IMR-90 (cell line): ENCODE data around the gene IFI27L1. TPM values are rescaled to one million over a fixed set of nuclear protein-coding genes. Genes with fewer than 3 reads are reported as not detected.

Experiments
- ATAC-seq: fragments of 200-7000 bp; cut with Tn5 transposase; 2 replicates; pipeline ENCODE4 v1.9.1; 2020; ENCODE audit warnings: low read depth, mild to moderate bottlenecking, moderate library complexity
- BruUV-seq: library from RNA; stranded (reverse); fragments of 400-500 nt; replicated peaks from 2 replicates; lab custom pipeline; 2021; lab: Mats Ljungman, UMichigan
- CTCF ChIA-PET: fragments of 300-600 bp; formaldehyde crosslinking; extraction: SDS; loops from one replicate; lab custom pipeline; 2021; ENCODE audit warnings: antibody characterized with exemption; lab: Yijun Ruan, JAX
- POLR2A ChIA-PET: fragments of 300-600 bp; sonication (Branson Sonifier 250); formaldehyde crosslinking; loops from one replicate; lab custom pipeline; 2022; ENCODE audit warnings: antibody characterized with exemption; ENCODE audit not compliant: unreplicated experiment; lab: Charles Lee
- DNase-seq: peaks from one replicate; pipeline ENCODE4 v3.0.0; 2013
- H2AFZ ChIP-seq: replicated peaks from 2 replicates; pipeline ENCODE3; 2013; ENCODE audit warnings: low read length, mild to moderate bottlenecking; ENCODE audit not compliant: poor library complexity
- H2AK5ac ChIP-seq: 2 replicates; pipeline ENCODE4 v1.6.1; 2013; ENCODE audit warnings: low read depth, low read length, inconsistent platforms
- H2AK9ac ChIP-seq: replicated peaks from 2 replicates; pipeline ENCODE3; 2013; ENCODE audit warnings: mild to moderate bottlenecking, low read depth, low read length, moderate library complexity; ENCODE audit not compliant: poor library complexity
- H2BK120ac ChIP-seq: 2 replicates; pipeline ENCODE4 v1.6.1; 2013; ENCODE audit warnings: low read depth, low read length, inconsistent platforms
- H2BK15ac ChIP-seq: 3 replicates; pipeline ENCODE4 v1.6.1; 2013; ENCODE audit warnings: low read depth, low read length, inconsistent platforms
- H2BK20ac ChIP-seq: 2 replicates; pipeline ENCODE4 v1.6.1; 2013; ENCODE audit warnings: low read depth, mild to moderate bottlenecking, inconsistent platforms, low read length, moderate library complexity
- H2BK5ac ChIP-seq: 2 replicates; pipeline ENCODE4 v1.6.1; 2013; ENCODE audit warnings: mild to moderate bottlenecking, low read depth, low read length, inconsistent platforms; ENCODE audit not compliant: poor library complexity, severe bottlenecking
- H3K14ac ChIP-seq: replicated peaks from 2 replicates; pipeline ENCODE4 v1.6.1; 2013; ENCODE audit warnings: low read depth, low read length, inconsistent platforms
- H3K18ac ChIP-seq: 2 replicates; pipeline ENCODE4 v1.6.1; 2013; ENCODE audit warnings: low read depth, low read length, control low read depth
- H3K23ac ChIP-seq: 2 replicates; pipeline ENCODE4 v1.6.1; 2013; ENCODE audit warnings: low read depth, low read length, inconsistent platforms
- H3K27ac ChIP-seq: 2 replicates; pipeline ENCODE4 v1.5.1; 2013; ENCODE audit warnings: mild to moderate bottlenecking, control low read depth, low read length; ENCODE audit not compliant: insufficient read depth
- H3K27me3 ChIP-seq: 2 replicates; pipeline ENCODE4 v1.6.1; 2013; ENCODE audit warnings: low read length; ENCODE audit not compliant: control insufficient read depth, insufficient read depth
- H3K36me3 ChIP-seq: 2 replicates; pipeline ENCODE4 v1.6.1; 2013; ENCODE audit warnings: low read length, mixed read lengths; ENCODE audit not compliant: control insufficient read depth, insufficient read depth
- H3K4ac ChIP-seq: 2 replicates; pipeline ENCODE4 v1.6.1; 2013; ENCODE audit warnings: low read depth, low read length, inconsistent platforms
- H3K4me1 ChIP-seq: 2 replicates; pipeline ENCODE4 v1.6.1; 2013; ENCODE audit warnings: low read length, mixed read lengths; ENCODE audit not compliant: control insufficient read depth, insufficient read depth
- H3K4me2 ChIP-seq: 2 replicates; pipeline ENCODE4 v1.6.1; 2013; ENCODE audit warnings: low read depth, mild to moderate bottlenecking, control low read depth, low read length, moderate library complexity
- H3K4me3 ChIP-seq: 2 replicates; pipeline ENCODE4 v1.5.1; 2013; ENCODE audit warnings: low read depth, mild to moderate bottlenecking, control low read depth, low read length, moderate library complexity; ENCODE audit not compliant: insufficient read depth
- H3K56ac ChIP-seq: 2 replicates; pipeline ENCODE4 v1.6.1; 2013; ENCODE audit warnings: low read length, inconsistent platforms; ENCODE audit not compliant: insufficient read depth; ENCODE audit errors: extremely low read depth
- H3K79me1 ChIP-seq, 2 experiments: 2 replicates each; pipeline ENCODE4 v1.6.1; 2013; ENCODE audit warnings: low read length in 2 of 2, inconsistent platforms in 1 of 2, low read depth in 1 of 2
- H3K9ac ChIP-seq: 2 replicates; pipeline ENCODE4 v1.6.1; 2013; ENCODE audit warnings: low read depth, low read length, control low read depth
- H3K9me1 ChIP-seq: 2 replicates; pipeline ENCODE4 v1.6.1; 2013; ENCODE audit warnings: low read length, inconsistent platforms; ENCODE audit not compliant: insufficient read depth
- H3K9me3 ChIP-seq: 2 replicates; pipeline ENCODE4 v1.6.1; 2013; ENCODE audit warnings: low read length; ENCODE audit not compliant: control insufficient read depth, insufficient read depth
- H4K20me1 ChIP-seq: 2 replicates; pipeline ENCODE4 v1.6.1; 2013; ENCODE audit warnings: low read length, inconsistent platforms; ENCODE audit not compliant: insufficient read depth
- H4K5ac ChIP-seq: 2 replicates; pipeline ENCODE4 v1.6.1; 2013; ENCODE audit warnings: mild to moderate bottlenecking, low read depth, low read length, control low read depth
- H4K8ac ChIP-seq, 2 experiments: 2 replicates each; pipeline ENCODE4 v1.6.1; 2013; ENCODE audit warnings: low read depth in 2 of 2, low read length in 2 of 2, control low read depth in 1 of 2, inconsistent platforms in 1 of 2
- H4K91ac ChIP-seq: 2 replicates; pipeline ENCODE4 v1.6.1; 2013; ENCODE audit warnings: low read depth, low read length, inconsistent platforms; ENCODE audit not compliant: insufficient read depth
- CEBPB ChIP-seq: IDR thresholded peaks from 2 replicates; pipeline ENCODE4 v1.6.1; 2012; ENCODE audit warnings: low read depth, low read length, improper control_type of control experiment
- CHD1 ChIP-seq: IDR thresholded peaks from 2 replicates; pipeline ENCODE4 v1.6.1; 2012; ENCODE audit warnings: low read depth, low read length, improper control_type of control experiment
- FOS ChIP-seq: fragments of 150-350 bp; IDR thresholded peaks from 2 replicates; pipeline ENCODE4 v1.6.1; 2016; ENCODE audit warnings: low read depth, low read length
- MAFK ChIP-seq: IDR thresholded peaks from 2 replicates; pipeline ENCODE4 v1.6.1; 2012; ENCODE audit warnings: low read depth, low read length, improper control_type of control experiment
- POLR2A ChIP-seq: IDR thresholded peaks from 2 replicates; pipeline ENCODE4 v1.6.1; 2012; ENCODE audit warnings: mild to moderate bottlenecking, low read depth, low read length
- RCOR1 ChIP-seq: IDR thresholded peaks from 2 replicates; pipeline ENCODE4 v1.6.1; 2012; ENCODE audit warnings: mild to moderate bottlenecking, low read length, improper control_type of control experiment; ENCODE audit not compliant: insufficient replicate concordance
- RFX5 ChIP-seq: IDR thresholded peaks from 2 replicates; pipeline ENCODE4 v1.8.0; 2012; ENCODE audit warnings: low read depth, mild to moderate bottlenecking, low read length, moderate library complexity
- SMC3 ChIP-seq: fragments of 150-350 bp; IDR thresholded peaks from 2 replicates; pipeline ENCODE4 v1.6.1; 2016; ENCODE audit warnings: low read depth, mild to moderate bottlenecking, antibody characterized with exemption, low read length, moderate library complexity
- WGBS, 2 experiments: methylation state at CpG; one replicate each; pipeline versions ENCODE4 v1.1.5 to v1.1.7; 2013; ENCODE audit warnings: missing lambda C conversion rate in 2 of 2; ENCODE audit not compliant: insufficient read length in 1 of 2; ENCODE audit errors: extremely low coverage in 2 of 2; 5-methylcytosine and 5-hydroxymethylcytosine counted together
- dilution Hi-C: fragments of 300-500 bp; cut with HindIII; formaldehyde crosslinking; loops from one replicate; pipeline ENCODE4 v1.14.3; 2018; ENCODE audit warnings: low sequenced_read_pairs; ENCODE audit not compliant: unreplicated experiment
- in situ Hi-C: fragments of 300-500 bp; cut with MboI; formaldehyde crosslinking; loops from 3 replicates; pipeline ENCODE4 v1.14.3; 2019; ENCODE audit warnings: low sequenced_read_pairs, inconsistent platforms, mixed read lengths
- intact Hi-C: fragments of 100-400 bp; cut with micrococcal nuclease; formaldehyde crosslinking; loops from 2 replicates; pipeline ENCODE4 v1.10.0; 2022
- polyA plus RNA-seq, 3 experiments: library from polyadenylated mRNA; depleted of rRNA; stranded (reverse); fragments of >200 nt; gene quantifications; 2 replicates each; pipeline ENCODE4 v1.2.3, GENCODE V29; 2012; ENCODE audit warnings: low replicate concordance in 1 of 3
- total RNA-seq: library from RNA; depleted of rRNA; stranded (reverse); fragments of >200 nt; gene quantifications from 2 replicates; pipeline ENCODE4 v1.2.3, GENCODE V29; 2012

The IFI27L1 gene
- total and polyA plus RNA-seq, 2 of the 4 experiments (the other 2 are of a cell fraction) = 13.3 to 24.3 TPM

DNA sequence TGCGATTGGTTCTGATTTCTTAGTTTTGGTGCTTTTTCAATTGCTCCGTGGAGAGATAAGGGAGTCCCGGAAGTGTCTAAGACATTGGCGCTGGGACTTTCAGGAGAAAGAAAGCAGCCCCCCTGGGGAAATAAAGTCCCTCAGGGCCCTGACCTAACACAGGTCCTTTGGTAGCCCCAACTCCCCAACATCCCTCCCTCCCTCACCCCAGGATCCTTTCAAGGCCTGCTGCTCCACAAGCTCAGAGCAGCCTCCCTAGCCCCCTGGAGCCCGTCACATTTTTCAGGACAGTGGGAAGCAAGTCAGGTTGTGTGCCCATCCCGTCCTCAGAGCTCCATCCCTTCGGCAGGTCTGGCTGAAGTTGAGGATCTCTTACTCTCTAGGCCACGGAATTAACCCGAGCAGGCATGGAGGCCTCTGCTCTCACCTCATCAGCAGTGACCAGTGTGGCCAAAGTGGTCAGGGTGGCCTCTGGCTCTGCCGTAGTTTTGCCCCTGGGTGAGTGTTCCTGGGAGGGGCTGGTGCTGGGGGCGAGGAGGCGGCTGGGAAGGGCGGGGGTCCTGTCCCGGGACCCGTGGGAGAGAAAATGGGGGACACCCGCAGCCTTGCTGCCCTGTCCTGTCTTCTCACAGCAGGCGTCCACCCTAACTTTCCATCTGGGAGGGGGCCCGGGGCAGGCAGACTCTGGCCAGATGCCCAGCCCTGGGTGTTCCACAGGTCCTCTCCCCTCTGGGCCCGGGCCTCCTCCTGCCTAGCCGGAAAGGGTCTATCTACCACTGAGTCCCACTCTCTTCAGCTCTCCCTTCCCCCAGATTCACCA lies 30.4 kb downstream of the IFI27L1 start:
- Histone ChIP-seq H3K4ac (no peak overlapping the region), H2BK5ac (no peak overlapping the region), H2AK9ac (peak overlapping the region; percentile 76), H2AK5ac (peak overlapping the region; percentile 33; the same call in 1 of the 2 replicates), H3K14ac (no peak overlapping the region), H3K9ac (no peak overlapping the region), H4K91ac (no peak overlapping the region), H3K27me3 (peaks cover 7% of the 10 kb centered on the region; the same call in 1 of the 2 replicates), H3K4me2 (no peak overlapping the region), H4K8ac (no peak overlapping the region), H3K36me3 (no peaks in the 10 kb centered on the region), H3K23ac (no peak overlapping the region), H2BK15ac (no peak overlapping the region), H4K20me1 (no peaks in the 10 kb centered on the region), H2BK20ac (no peak overlapping the region), H3K18ac (no peak overlapping the region), H4K5ac (no peak overlapping the region), H3K4me1 (no peaks in the 10 kb centered on the region), H2BK120ac (no peak overlapping the region), H3K27ac (no peak overlapping the region), H3K9me3 (no peaks in the 10 kb centered on the region), H3K9me1 (0 out of 2 replicates have a peak, but pooled peaks cover 5% of the 10 kb centered on the region), H2AFZ (peak overlapping the region; percentile 41), H3K79me1 (no peaks in the 10 kb centered on the region), H3K56ac (no peak overlapping the region), H3K4me3 (no peak overlapping the region)
- no TSS peak for BruUV-seq
- WGBS, 2 experiments = 84% methylated on average over 7 of the region's 20 CpGs; no CpG with 5 or more reads in 1 of the 2 experiments
- intact Hi-C loops = no loop called here
- in situ Hi-C loops = no loop called here
- ChIA-PET CTCF (no interaction called here), POLR2A (no interaction called here)
- TF ChIP-seq CHD1 (no peak), SMC3 (no peak), POLR2A (no peak), RCOR1 (no peak), MAFK (no peak), FOS (no peak), CEBPB (no peak), RFX5 (no peak)
- DNase-seq (no peak), ATAC-seq (no peak)
- dilution Hi-C loops = no loop called here
